ENCODE measurements around the gene ATP8B3. TPM values are rescaled to one million over a fixed set of nuclear protein-coding genes. Genes with fewer than 3 reads are reported as not detected.
A peak's percentile ranks its signal among the peaks of the same experiment; 100 is the strongest.

Gene ATP8B3
- total and polyA plus RNA-seq, 2 of the 13 experiments (the other 11 are each of a cell fraction or from before 2014, with no cell fraction given): 2.6 to 5.9 TPM

DNA sequence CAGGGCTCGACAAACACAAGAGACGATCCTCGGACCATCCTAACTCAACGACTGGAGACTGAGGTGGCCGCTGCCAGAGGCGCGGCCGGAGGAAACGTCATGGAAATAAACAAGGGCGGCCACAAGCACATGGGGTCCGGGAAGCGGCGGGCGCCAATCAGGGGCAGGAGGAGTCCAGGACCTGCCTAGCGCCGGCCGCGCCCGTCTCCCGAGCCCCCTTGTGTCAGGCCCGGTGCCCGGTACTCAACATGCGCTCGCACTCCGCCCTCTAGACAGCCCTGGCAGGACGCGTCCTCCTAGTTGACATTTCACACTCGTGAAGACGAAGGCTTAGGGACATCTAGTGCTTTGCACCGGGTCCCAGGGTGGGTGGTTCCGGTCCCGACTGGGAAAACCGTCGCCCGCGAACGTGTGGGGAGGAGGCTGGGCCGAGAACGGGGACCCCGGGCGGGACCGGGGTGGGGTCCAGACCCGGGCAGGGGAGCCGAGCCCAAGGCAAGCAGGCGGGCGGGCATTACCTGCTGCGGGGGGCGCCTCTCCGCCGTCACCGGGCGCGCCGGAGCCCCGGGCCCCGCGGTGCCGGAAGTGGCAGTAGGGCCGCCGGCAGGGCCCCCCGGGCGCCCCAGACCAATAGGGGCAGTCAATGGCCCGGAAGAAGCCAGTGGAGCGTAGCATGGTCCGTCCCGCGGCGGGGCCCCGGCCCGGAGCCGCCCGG is 35.8 kb upstream of the ATP8B3 start (continued):
- TF ChIP-seq, protein P1, sequence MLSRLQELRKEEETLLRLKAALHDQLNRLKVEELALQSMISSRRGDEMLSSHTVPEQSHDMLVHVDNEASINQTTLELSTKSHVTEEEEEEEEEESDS (CRISPR knock-in tag; IDR thresholded peaks at IDR 0.05; ENCODE audit: borderline replicate concordance): no peak
- TF ChIP-seq, protein P2, sequence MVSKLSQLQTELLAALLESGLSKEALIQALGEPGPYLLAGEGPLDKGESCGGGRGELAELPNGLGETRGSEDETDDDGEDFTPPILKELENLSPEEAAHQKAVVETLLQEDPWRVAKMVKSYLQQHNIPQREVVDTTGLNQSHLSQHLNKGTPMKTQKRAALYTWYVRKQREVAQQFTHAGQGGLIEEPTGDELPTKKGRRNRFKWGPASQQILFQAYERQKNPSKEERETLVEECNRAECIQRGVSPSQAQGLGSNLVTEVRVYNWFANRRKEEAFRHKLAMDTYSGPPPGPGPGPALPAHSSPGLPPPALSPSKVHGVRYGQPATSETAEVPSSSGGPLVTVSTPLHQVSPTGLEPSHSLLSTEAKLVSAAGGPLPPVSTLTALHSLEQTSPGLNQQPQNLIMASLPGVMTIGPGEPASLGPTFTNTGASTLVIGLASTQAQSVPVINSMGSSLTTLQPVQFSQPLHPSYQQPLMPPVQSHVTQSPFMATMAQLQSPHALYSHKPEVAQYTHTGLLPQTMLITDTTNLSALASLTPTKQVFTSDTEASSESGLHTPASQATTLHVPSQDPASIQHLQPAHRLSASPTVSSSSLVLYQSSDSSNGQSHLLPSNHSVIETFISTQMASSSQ (IDR thresholded peaks at IDR 0.05; ENCODE audit: low read depth): no peak
- TF ChIP-seq, protein P2 (CRISPR knock-in tag; IDR thresholded peaks at IDR 0.05; ENCODE audit: borderline replicate concordance): peak; percentile 16; the same call in 1 of the 2 replicates
- TF ChIP-seq, protein P3, sequence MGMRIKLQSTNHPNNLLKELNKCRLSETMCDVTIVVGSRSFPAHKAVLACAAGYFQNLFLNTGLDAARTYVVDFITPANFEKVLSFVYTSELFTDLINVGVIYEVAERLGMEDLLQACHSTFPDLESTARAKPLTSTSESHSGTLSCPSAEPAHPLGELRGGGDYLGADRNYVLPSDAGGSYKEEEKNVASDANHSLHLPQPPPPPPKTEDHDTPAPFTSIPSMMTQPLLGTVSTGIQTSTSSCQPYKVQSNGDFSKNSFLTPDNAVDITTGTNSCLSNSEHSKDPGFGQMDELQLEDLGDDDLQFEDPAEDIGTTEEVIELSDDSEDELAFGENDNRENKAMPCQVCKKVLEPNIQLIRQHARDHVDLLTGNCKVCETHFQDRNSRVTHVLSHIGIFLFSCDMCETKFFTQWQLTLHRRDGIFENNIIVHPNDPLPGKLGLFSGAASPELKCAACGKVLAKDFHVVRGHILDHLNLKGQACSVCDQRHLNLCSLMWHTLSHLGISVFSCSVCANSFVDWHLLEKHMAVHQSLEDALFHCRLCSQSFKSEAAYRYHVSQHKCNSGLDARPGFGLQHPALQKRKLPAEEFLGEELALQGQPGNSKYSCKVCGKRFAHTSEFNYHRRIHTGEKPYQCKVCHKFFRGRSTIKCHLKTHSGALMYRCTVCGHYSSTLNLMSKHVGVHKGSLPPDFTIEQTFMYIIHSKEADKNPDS (CRISPR knock-in tag; IDR thresholded peaks at IDR 0.05): no peak; the same call in 1 of the 2 replicates
- TF ChIP-seq ZNF749 (CRISPR knock-in tag; IDR thresholded peaks at IDR 0.05; ENCODE audit: borderline replicate concordance) (no peak), SMAD9 (CRISPR knock-in tag; IDR thresholded peaks at IDR 0.05) (no peak), HDAC2 (CRISPR knock-in tag; IDR thresholded peaks at IDR 0.05) (no peak), CENPT (CRISPR knock-in tag; IDR thresholded peaks at IDR 0.05; ENCODE audit: low read depth) (no peak), EHMT2 (IDR thresholded peaks at IDR 0.05; ENCODE audit: borderline replicate concordance, low read depth, low read length) (no peak), MXD4 (CRISPR knock-in tag; IDR thresholded peaks at IDR 0.05) (0 out of 2 replicates have a peak, but pooled peaks have one; percentile 35), ZNF510 (CRISPR knock-in tag; IDR thresholded peaks at IDR 0.05; ENCODE audit: low read depth) (0 out of 2 replicates have a peak, but pooled peaks have one; percentile 35), MTF1 (CRISPR knock-in tag; IDR thresholded peaks at IDR 0.05) (no peak)
- TF ChIP-seq, protein P4, sequence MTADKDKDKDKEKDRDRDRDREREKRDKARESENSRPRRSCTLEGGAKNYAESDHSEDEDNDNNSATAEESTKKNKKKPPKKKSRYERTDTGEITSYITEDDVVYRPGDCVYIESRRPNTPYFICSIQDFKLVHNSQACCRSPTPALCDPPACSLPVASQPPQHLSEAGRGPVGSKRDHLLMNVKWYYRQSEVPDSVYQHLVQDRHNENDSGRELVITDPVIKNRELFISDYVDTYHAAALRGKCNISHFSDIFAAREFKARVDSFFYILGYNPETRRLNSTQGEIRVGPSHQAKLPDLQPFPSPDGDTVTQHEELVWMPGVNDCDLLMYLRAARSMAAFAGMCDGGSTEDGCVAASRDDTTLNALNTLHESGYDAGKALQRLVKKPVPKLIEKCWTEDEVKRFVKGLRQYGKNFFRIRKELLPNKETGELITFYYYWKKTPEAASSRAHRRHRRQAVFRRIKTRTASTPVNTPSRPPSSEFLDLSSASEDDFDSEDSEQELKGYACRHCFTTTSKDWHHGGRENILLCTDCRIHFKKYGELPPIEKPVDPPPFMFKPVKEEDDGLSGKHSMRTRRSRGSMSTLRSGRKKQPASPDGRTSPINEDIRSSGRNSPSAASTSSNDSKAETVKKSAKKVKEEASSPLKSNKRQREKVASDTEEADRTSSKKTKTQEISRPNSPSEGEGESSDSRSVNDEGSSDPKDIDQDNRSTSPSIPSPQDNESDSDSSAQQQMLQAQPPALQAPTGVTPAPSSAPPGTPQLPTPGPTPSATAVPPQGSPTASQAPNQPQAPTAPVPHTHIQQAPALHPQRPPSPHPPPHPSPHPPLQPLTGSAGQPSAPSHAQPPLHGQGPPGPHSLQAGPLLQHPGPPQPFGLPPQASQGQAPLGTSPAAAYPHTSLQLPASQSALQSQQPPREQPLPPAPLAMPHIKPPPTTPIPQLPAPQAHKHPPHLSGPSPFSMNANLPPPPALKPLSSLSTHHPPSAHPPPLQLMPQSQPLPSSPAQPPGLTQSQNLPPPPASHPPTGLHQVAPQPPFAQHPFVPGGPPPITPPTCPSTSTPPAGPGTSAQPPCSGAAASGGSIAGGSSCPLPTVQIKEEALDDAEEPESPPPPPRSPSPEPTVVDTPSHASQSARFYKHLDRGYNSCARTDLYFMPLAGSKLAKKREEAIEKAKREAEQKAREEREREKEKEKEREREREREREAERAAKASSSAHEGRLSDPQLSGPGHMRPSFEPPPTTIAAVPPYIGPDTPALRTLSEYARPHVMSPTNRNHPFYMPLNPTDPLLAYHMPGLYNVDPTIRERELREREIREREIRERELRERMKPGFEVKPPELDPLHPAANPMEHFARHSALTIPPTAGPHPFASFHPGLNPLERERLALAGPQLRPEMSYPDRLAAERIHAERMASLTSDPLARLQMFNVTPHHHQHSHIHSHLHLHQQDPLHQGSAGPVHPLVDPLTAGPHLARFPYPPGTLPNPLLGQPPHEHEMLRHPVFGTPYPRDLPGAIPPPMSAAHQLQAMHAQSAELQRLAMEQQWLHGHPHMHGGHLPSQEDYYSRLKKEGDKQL (CRISPR knock-in tag; IDR thresholded peaks at IDR 0.05; ENCODE audit: low read depth): no peak
- TF ChIP-seq, protein P5, sequence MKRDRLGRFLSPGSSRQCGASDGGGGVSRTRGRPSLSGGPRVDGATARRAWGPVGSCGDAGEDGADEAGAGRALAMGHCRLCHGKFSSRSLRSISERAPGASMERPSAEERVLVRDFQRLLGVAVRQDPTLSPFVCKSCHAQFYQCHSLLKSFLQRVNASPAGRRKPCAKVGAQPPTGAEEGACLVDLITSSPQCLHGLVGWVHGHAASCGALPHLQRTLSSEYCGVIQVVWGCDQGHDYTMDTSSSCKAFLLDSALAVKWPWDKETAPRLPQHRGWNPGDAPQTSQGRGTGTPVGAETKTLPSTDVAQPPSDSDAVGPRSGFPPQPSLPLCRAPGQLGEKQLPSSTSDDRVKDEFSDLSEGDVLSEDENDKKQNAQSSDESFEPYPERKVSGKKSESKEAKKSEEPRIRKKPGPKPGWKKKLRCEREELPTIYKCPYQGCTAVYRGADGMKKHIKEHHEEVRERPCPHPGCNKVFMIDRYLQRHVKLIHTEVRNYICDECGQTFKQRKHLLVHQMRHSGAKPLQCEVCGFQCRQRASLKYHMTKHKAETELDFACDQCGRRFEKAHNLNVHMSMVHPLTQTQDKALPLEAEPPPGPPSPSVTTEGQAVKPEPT (CRISPR knock-in tag; IDR thresholded peaks at IDR 0.05; ENCODE audit: low read depth): no peak
